GM12874 (cell line): ENCODE results near the gene HAGHL.

ENCODE experiments used
- CTCF ChIP-seq: IDR thresholded peaks from 2 replicates; pipeline ENCODE4 v1.5.1; 2011; ENCODE audit warnings: low read depth, mild to moderate bottlenecking, control low read depth, low read length, moderate library complexity; ENCODE audit not compliant: insufficient read depth

The HAGHL gene

GRCh38 chr16:694187-694862, 32.6 kb upstream of the HAGHL start:
- no peak for TF ChIP-seq CTCF

GRCh38 chr16:694863-695354, 32.0 kb upstream of the HAGHL start:
- no peak for TF ChIP-seq CTCF

GRCh38 chr16:695355-696089, 31.4 kb upstream of the HAGHL start:
- no peak for TF ChIP-seq CTCF

GRCh38 chr16:698911-699671, 27.8 kb upstream of the HAGHL start:
- no peak for TF ChIP-seq CTCF

GRCh38 chr16:700684-701584, 26.0 kb upstream of the HAGHL start:
- TF ChIP-seq CTCF, result no peak

- TF ChIP-seq CTCF, result no peak
Measured at GRCh38 chr16:702341-702740, 24.6 kb upstream of the HAGHL start.
